Mucosa of descending colon (tissue), 3 donors: Measurements from ENCODE around the gene GTPBP1. TPM values are rescaled to one million over a fixed set of nuclear protein-coding genes. Genes with fewer than 3 reads are reported as not detected.

Source experiments
- ATAC-seq: fragments of 200-7000 bp; cut with Tn5 transposase; one replicate; pipeline ENCODE4 v1.9.1; 2020; ENCODE audit warnings: mild to moderate bottlenecking, moderate library complexity
- DNase-seq, 3 donors: peaks; one replicate each; pipeline ENCODE4 v3.0.0-alpha.2; 2020
- H3K36me3 ChIP-seq: fragments of 200-600 bp; one replicate; pipeline ENCODE4 v1.8.0; 2021; ENCODE audit warnings: low read depth, mild to moderate bottlenecking
- H3K4me1 ChIP-seq: fragments of 200-600 bp; one replicate; pipeline ENCODE4 v1.8.0; 2021; ENCODE audit warnings: low read depth, mild to moderate bottlenecking
- H3K4me3 ChIP-seq: fragments of 200-600 bp; one replicate; pipeline ENCODE4 v1.8.0; 2021; ENCODE audit warnings: mild to moderate bottlenecking
- H3K9me3 ChIP-seq: fragments of 200-600 bp; one replicate; pipeline ENCODE4 v1.8.0; 2021; ENCODE audit warnings: mild to moderate bottlenecking
- intact Hi-C, 2 donors: fragments of 100-400 bp; cut with DNase I in 1 of 2; cut with micrococcal nuclease in 1 of 2; formaldehyde crosslinking; loops; one replicate each; pipeline versions ENCODE4 v1.11.0 to v1.11.1; 2022; cut with DNase I, micrococcal nuclease
- total RNA-seq, 3 donors: library from RNA; stranded (reverse); fragmentation: NEBNext Ultra II Directional in 2 of 3; extraction: Animal tissue kit (Norgen Biotek cat#: 25700) in 2 of 3; gene quantifications; one replicate each; pipeline versions ENCODE4 v1.2.1 to v1.2.4, GENCODE V29; 2021 to 2023
- TF ChIP-seq, protein P1 (sequence below): fragments of 200-600 bp; IDR thresholded peaks from one replicate; pipeline ENCODE4 v1.8.0; 2022; ENCODE audit warnings: antibody characterized with exemption, mild to moderate bottlenecking
- donor health status: DM: no; HTN: no; CAD: no; lungs with moderate emphysema.
- donor health status: DM: no; HTN: no; CAD: no.
- donor health status: DM: no; HTN: yes; CAD: no.

The GTPBP1 gene
- total RNA-seq, 3 donors from 2014 or later = 73.1 to 96.8 (median 76.8) TPM

DNA sequence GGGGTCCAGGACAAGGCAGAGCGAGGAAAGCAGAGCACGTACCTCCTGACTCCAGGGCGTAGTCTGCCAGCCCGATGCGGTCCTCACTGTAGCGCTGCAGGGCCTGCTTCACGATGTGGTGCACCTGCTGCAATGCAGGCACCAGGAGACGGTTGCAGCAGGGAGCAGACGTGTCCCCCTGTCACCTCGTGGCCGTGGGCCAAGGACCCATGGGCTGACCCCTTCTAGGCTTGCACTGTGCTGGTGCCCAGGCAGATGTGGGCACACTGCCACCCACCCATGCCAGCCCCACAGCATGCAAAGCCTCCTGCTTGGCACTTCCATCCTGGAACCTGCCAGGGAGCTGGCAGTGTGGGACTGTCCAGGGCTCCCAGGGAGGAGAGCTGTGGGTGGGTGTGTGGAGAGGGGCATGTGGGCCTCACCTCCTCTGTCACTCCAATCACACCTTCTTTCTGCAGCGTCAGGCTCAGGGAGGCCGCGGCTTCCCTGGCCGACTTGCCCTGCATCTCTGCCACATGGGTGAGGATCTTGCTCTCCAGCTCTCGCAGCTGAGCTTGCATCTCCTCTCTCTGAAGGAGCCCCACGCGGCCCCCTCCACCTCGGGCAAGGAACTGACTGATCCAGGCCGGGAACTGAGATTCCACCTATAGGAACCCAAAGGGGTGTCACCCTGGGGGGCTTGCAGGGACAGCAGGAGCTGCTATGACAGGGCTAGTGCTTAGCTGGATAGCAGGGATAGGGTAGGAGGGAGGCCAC, 33.7 kb downstream of the GTPBP1 start:
- peaks cover 48% of the 10 kb centered on the region for H3K36me3 ChIP-seq
- H3K4me3 ChIP-seq = no peak overlapping the region
- no peaks in the 10 kb centered on the region for H3K4me1 ChIP-seq
- H3K9me3 ChIP-seq = no peaks in the 10 kb centered on the region
- ATAC-seq (no peak), DNase-seq (peak in 2 of 3 donors; percentile 25 to 43)
- TF ChIP-seq, protein P1, sequence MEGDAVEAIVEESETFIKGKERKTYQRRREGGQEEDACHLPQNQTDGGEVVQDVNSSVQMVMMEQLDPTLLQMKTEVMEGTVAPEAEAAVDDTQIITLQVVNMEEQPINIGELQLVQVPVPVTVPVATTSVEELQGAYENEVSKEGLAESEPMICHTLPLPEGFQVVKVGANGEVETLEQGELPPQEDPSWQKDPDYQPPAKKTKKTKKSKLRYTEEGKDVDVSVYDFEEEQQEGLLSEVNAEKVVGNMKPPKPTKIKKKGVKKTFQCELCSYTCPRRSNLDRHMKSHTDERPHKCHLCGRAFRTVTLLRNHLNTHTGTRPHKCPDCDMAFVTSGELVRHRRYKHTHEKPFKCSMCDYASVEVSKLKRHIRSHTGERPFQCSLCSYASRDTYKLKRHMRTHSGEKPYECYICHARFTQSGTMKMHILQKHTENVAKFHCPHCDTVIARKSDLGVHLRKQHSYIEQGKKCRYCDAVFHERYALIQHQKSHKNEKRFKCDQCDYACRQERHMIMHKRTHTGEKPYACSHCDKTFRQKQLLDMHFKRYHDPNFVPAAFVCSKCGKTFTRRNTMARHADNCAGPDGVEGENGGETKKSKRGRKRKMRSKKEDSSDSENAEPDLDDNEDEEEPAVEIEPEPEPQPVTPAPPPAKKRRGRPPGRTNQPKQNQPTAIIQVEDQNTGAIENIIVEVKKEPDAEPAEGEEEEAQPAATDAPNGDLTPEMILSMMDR = no peak
- intact Hi-C loops = no loop called here

DNA sequence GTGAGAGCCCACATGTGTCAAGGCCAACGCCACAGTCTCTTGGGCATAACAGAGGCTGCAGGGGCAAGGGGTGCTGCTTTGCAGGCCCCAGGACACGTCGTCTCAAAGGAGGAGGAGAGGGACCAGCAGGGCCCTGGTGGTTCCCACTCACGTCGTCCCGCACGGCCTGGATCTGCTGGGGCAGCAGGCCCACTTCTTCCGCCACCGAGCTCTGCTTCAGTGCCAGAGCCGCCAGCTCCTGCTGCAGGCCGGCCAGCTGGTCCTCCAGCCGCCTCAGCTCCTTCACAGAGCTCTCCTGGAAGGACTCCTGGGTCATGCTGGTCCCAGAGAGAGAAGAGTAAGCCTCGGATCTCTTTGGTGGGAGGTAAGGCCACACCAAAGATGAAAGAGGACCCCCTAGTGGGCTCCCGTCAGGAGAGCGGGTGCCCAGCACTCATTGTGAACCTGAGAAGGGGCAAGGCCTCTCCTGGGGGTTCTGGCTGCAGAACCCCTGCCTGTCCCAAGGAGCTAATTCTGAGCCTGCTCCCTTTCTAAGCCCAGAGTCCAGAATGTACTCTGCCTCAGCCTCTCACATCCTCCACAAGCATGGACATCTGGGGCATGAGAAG, 34.5 kb downstream of the GTPBP1 start:
- Histone ChIP-seq H3K4me3 (no peak overlapping the region), H3K36me3 (peaks cover 55% of the 10 kb centered on the region), H3K9me3 (no peaks in the 10 kb centered on the region), H3K4me1 (peaks cover 2% of the 10 kb centered on the region)
- ATAC-seq (no peak), DNase-seq (peak in 1 of 3 donors; percentile 46)
- intact Hi-C loops = no loop called here
- TF ChIP-seq, protein P1 = no peak

DNA sequence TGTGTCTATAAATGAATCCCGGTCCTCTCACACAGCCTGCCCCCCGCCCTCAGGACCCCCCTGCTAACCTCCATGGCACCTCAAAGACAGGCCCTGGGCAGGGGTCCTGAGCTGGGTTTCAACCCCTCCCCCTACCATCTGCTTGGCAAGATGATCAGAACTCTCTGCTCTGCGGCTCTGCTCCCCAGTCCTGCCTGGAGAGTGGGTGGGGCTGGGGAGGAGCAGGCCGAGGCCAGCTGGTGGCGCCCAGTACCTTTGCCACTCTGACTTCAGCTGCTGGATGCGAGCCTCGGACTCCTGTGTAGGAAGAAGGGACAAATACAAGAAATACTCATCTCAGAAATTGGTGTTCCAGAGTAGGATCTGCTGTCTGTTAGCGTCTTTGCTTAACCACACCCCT, 35.0 kb downstream of the GTPBP1 start:
- no peaks in the 10 kb centered on the region for H3K9me3 ChIP-seq
- peaks cover 55% of the 10 kb centered on the region for H3K36me3 ChIP-seq
- H3K4me3 ChIP-seq = no peak overlapping the region
- intact Hi-C loops = no loop called here
- peaks cover 3% of the 10 kb centered on the region for H3K4me1 ChIP-seq
- DNase-seq (peak in 1 of 3 donors; percentile 26), ATAC-seq (peak; percentile 33)
- TF ChIP-seq, protein P1 = no peak

DNA sequence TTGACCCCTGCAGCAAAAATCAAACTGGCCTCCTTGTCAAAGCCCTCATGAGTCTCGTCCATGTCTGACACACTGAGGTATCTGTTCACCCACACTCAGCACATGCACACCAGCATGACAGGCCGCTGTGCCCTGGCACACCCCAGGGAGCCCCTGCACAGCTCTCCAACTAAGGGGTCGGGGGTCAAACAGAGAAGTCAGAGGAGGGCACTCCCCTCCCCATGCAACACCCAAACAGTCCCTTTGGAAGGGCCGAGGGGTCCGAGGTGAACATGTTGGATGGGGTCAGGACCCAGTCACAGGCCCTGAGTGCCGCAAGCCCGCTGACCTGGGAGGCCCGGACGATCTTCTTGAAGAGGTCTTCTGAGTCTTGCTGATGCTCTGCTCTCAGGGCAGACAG, 35.4 kb downstream of the GTPBP1 start:
- Histone ChIP-seq H3K4me1 (peaks cover 3% of the 10 kb centered on the region), H3K9me3 (no peaks in the 10 kb centered on the region), H3K4me3 (no peak overlapping the region), H3K36me3 (peaks cover 55% of the 10 kb centered on the region)
- ATAC-seq = no peak
- TF ChIP-seq, protein P1 = no peak
- peak in 1 of 3 donors; percentile 27 for DNase-seq
- intact Hi-C loops = no loop called here

DNA sequence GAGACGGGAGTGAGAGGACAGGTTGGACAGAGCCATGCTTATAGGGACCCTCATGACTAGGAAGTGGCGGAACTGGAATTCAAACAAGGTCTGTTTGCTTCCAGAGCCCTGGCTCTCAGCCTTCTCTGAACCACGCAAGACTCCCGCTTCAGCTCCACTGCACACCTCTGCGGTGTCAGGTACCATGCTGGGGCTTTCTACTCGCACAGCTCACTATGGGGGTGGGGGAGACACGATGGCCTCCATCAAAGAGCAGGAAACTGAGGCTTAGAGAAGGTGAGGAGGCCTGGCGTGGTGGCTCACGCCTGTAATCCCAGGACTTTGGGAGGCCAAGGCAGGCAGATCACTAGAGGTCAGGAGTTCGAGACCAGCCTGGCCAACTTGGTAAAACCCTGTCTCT, 35.8 kb downstream of the GTPBP1 start:
- TF ChIP-seq, protein P1 = no peak
- intact Hi-C loops = no loop called here
- no peaks in the 10 kb centered on the region for H3K9me3 ChIP-seq
- H3K36me3 ChIP-seq = peaks cover 55% of the 10 kb centered on the region
- ATAC-seq = no peak
- no peak overlapping the region for H3K4me3 ChIP-seq
- H3K4me1 ChIP-seq = peaks cover 7% of the 10 kb centered on the region
- DNase-seq = peak in 1 of 3 donors; percentile 31
